DOHH2 (cell line): ENCODE data around the gene OOSP2.

ENCODE experiments used
- EZH2phosphoT487 ChIP-seq: fragments of 200-600 bp; sonication (generic); IDR thresholded peaks from 2 replicates; pipeline ENCODE4 v1.6.1; 2017; ENCODE audit warnings: borderline replicate concordance, mild to moderate bottlenecking, antibody characterized with exemption, low read length, moderate library complexity, mixed read lengths
- TF ChIP-seq, protein P1 (sequence below): fragments of 200-600 bp; sonication (generic); IDR thresholded peaks from one replicate; pipeline ENCODE4 v1.5.1; 2014; ENCODE audit warnings: antibody characterized with exemption, mild to moderate bottlenecking, low read depth, low read length; ENCODE audit not compliant: poor library complexity, severe bottlenecking

DNA sequence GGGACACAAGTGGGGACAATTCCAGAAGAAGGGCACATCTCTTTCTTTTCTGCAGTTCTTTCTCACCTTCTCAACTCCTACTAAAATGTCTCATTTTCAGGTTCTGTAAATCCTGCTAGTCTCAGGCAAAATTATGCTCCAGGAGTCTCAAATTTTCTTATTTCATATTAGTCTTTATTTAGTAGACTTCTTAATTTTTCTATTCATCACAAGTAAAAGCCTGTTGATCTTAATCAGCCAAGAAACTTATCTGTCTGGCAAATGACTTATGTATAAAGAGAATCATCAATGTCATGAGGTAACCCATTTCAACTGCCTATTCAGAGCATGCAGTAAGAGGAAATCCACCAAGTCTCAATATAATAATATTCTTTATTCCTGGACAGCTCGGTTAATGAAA lies 48.2 kb downstream of the OOSP2 start, which contains the start of gene MS4A2:
- TF ChIP-seq EZH2phosphoT487, result no peak
- TF ChIP-seq, protein P1, sequence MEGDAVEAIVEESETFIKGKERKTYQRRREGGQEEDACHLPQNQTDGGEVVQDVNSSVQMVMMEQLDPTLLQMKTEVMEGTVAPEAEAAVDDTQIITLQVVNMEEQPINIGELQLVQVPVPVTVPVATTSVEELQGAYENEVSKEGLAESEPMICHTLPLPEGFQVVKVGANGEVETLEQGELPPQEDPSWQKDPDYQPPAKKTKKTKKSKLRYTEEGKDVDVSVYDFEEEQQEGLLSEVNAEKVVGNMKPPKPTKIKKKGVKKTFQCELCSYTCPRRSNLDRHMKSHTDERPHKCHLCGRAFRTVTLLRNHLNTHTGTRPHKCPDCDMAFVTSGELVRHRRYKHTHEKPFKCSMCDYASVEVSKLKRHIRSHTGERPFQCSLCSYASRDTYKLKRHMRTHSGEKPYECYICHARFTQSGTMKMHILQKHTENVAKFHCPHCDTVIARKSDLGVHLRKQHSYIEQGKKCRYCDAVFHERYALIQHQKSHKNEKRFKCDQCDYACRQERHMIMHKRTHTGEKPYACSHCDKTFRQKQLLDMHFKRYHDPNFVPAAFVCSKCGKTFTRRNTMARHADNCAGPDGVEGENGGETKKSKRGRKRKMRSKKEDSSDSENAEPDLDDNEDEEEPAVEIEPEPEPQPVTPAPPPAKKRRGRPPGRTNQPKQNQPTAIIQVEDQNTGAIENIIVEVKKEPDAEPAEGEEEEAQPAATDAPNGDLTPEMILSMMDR, result no peak
